Thyroid gland (tissue), 4 donors: ENCODE measurements around the gene LCE1F.

Experiments used
- CTCF ChIP-seq, 6 experiments: fragments of 200-600 bp in 3 of 6; fragments of 450-650 bp in 3 of 6; sonication (generic) in 3 of 6; IDR thresholded peaks; one replicate each; pipeline ENCODE4 v1.5.1; 2016 to 2019; ENCODE audit warnings: antibody characterized with exemption in 6 of 6, mild to moderate bottlenecking in 2 of 6, inconsistent platforms in 1 of 6, moderate library complexity in 1 of 6
- POLR2A ChIP-seq, 2 donors: fragments of 450-650 bp; IDR thresholded peaks; one replicate each; pipeline ENCODE4 v1.6.1; 2017; ENCODE audit warnings: antibody characterized with exemption in 2 of 2, mild to moderate bottlenecking in 2 of 2, moderate library complexity in 1 of 2

- TF ChIP-seq POLR2A (IDR thresholded peaks at IDR 0.05) (no peak), CTCF (IDR thresholded peaks at IDR 0.05) (no peak)
Observed at GRCh38 chr1:152823294-152823693, 48.4 kb downstream of the LCE1F start.
